Dedifferentiated amniotic fluid mesenchymal stem cell (primary cell): ENCODE data around the gene IDI1.

Source experiments
- DNase-seq: peaks from one replicate; pipeline ENCODE4 v3.0.0-alpha.2; 2016; ENCODE audit errors: extremely low spot score

IDI1 gene

GRCh38 chr10:994836-995558 is 53.9 kb downstream of the IDI1 start:
- DNase-seq = no peak

DNA sequence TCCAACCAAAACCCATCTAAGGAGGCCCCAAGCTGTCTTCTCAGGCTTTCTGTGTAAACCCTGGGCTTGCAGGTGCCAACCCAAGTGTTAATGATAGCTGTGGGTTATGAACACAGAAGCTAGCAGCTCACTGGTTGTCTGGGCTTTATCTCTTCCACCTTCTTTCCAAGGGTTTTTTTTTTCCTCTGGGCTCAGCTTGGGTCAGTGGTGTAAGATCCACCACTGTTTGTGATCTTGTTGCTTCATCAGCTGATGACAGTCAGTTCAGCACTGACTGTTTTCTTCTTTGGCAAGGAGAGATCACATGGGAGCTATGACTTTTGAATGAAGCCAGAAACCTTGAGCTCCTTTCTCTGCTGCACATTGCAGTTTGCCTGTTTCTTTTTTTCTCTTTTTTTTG is 56.0 kb downstream of the IDI1 start:
- DNase-seq = no peak

- DNase-seq = no peak
These were observed 56.5 kb downstream of the IDI1 start for GRCh38 chr10:992467-992866.

DNA sequence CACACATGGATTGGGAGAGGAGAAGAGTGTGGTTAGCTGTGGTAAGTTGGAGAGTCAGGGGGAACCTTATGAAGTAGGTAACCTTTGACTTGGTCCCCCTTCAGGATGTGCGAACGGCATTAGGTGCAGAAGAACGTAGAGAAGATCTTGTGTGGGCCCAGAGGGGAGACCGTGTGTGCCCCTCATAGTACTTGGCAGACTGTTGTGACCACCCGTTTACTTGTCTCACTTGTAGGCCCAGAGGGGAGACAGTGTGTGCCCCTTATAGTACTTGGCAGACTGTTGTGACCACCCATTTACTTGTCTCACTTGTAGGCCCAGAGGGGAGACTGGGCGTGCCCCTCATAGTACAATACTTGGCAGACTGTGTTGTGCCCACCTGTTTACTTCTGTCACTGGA is 58.1 kb downstream of the IDI1 start:
- no peak for DNase-seq
